HL-60 (cell line): ENCODE data around the gene BCL2A1.

Experiments
- GABPA ChIP-seq: IDR thresholded peaks from 2 replicates; pipeline ENCODE4 v1.6.1; 2012; ENCODE audit warnings: low read depth
- POLR2AphosphoS5 ChIP-seq: IDR thresholded peaks from 2 replicates; pipeline ENCODE4 v1.6.1; 2012; ENCODE audit warnings: low read depth
- TF ChIP-seq, protein P1 (sequence below): IDR thresholded peaks from one replicate; pipeline ENCODE4 v1.5.1; 2011; ENCODE audit warnings: low read length, control low read depth, inconsistent platforms; ENCODE audit not compliant: insufficient read depth

GRCh38 chr15:80002267-80002666 is 31.3 kb upstream of the BCL2A1 start:
- TF ChIP-seq, protein P1, sequence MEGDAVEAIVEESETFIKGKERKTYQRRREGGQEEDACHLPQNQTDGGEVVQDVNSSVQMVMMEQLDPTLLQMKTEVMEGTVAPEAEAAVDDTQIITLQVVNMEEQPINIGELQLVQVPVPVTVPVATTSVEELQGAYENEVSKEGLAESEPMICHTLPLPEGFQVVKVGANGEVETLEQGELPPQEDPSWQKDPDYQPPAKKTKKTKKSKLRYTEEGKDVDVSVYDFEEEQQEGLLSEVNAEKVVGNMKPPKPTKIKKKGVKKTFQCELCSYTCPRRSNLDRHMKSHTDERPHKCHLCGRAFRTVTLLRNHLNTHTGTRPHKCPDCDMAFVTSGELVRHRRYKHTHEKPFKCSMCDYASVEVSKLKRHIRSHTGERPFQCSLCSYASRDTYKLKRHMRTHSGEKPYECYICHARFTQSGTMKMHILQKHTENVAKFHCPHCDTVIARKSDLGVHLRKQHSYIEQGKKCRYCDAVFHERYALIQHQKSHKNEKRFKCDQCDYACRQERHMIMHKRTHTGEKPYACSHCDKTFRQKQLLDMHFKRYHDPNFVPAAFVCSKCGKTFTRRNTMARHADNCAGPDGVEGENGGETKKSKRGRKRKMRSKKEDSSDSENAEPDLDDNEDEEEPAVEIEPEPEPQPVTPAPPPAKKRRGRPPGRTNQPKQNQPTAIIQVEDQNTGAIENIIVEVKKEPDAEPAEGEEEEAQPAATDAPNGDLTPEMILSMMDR: no peak
- no peak for TF ChIP-seq POLR2AphosphoS5
- TF ChIP-seq GABPA: no peak
